Activated CD8-positive, alpha-beta T cell treated with anti-CD3 and anti-CD28 coated beads for 36 hours (primary cell): ENCODE data around the gene TNFSF8. TPM values are rescaled to one million over a fixed set of nuclear protein-coding genes. Genes with fewer than 3 reads are reported as not detected.

ENCODE experiments used
- ATAC-seq: fragments of 200-7000 bp; cut with Tn5 transposase; one replicate; pipeline ENCODE4 v1.10.0; 2021; ENCODE audit warnings: mild to moderate bottlenecking, moderate library complexity
- CTCF ChIA-PET: fragments of 350-600 bp; sonication (Branson Sonifier 250); formaldehyde crosslinking; loops from one replicate; lab custom pipeline; 2021; ENCODE audit warnings: antibody characterized with exemption; lab: Charles Lee
- POLR2A ChIA-PET: fragments of 350-600 bp; sonication (Branson Sonifier 250); formaldehyde crosslinking; loops from one replicate; lab custom pipeline; 2021; ENCODE audit warnings: antibody characterized with exemption; lab: Charles Lee
- DNase-seq: peaks from one replicate; pipeline ENCODE4 v3.0.0-alpha.2; 2020
- H3K27ac Mint-ChIP-seq: one replicate; pipeline ENCODE4 v1.8.0; 2021; ENCODE audit warnings: mild to moderate bottlenecking, mixed read lengths
- H3K27me3 Mint-ChIP-seq: one replicate; pipeline ENCODE4 v1.8.0; 2021; ENCODE audit warnings: mixed read lengths
- H3K36me3 Mint-ChIP-seq: one replicate; pipeline ENCODE4 v1.8.0; 2021; ENCODE audit warnings: low read depth, mixed read lengths
- H3K4me1 Mint-ChIP-seq: one replicate; pipeline ENCODE4 v1.8.0; 2021; ENCODE audit warnings: low read depth, mixed read lengths
- H3K4me3 Mint-ChIP-seq: one replicate; pipeline ENCODE4 v1.8.0; 2021; ENCODE audit warnings: mild to moderate bottlenecking, moderate library complexity, mixed read lengths
- H3K9me3 Mint-ChIP-seq: one replicate; pipeline ENCODE4 v1.8.0; 2021; ENCODE audit warnings: mixed read lengths
- CTCF ChIP-seq: fragments of 200-600 bp; IDR thresholded peaks from one replicate; pipeline ENCODE4 v1.8.0; 2022; ENCODE audit warnings: antibody characterized with exemption, mild to moderate bottlenecking
- intact Hi-C: fragments of 100-400 bp; cut with micrococcal nuclease; formaldehyde crosslinking; loops from one replicate; pipeline ENCODE4 v1.10.0; 2022
- total RNA-seq, 2 experiments: library from RNA; stranded (reverse); gene quantifications; one replicate each; pipeline ENCODE4 v1.2.3, GENCODE V29; 2021

TNFSF8 gene
- total RNA-seq, 2 experiments from 2014 or later: 21.7 to 23.9 TPM

- Mint-ChIP-seq H3K36me3 (peaks cover 69% of the 10 kb centered on the region), H3K27me3 (no peaks in the 10 kb centered on the region), H3K4me3 (peak overlapping the region; percentile 11), H3K27ac (peak overlapping the region; percentile 83), H3K9me3 (no peaks in the 10 kb centered on the region), H3K4me1 (peaks cover 85% of the 10 kb centered on the region)
- POLR2A ChIA-PET: interaction anchor here (0.5 to 4.3 kb wide), 10 partner anchors 10 to 113 kb away, joined by 3 to 39 read pairs (median 3); partner anchors contain the start of gene TNFSF8
- TF ChIP-seq CTCF: no peak
- peak; percentile 43 for DNase-seq
- ATAC-seq: peak; percentile 77
- intact Hi-C loops: no loop called here
- CTCF ChIA-PET: interaction anchor here (1.1 to 4.5 kb wide), 10 partner anchors 9 to 243 kb away, joined by 3 to 27 read pairs (median 7); partner anchors contain the start of gene TEX48
These were observed 10.8 kb downstream of the TNFSF8 start for GRCh38 chr9:114919611-114920010.

- no peak overlapping the region for H3K4me3 Mint-ChIP-seq
- no peaks in the 10 kb centered on the region for H3K9me3 Mint-ChIP-seq
- TF ChIP-seq CTCF: no peak
- H3K27ac Mint-ChIP-seq: no peak overlapping the region
- ChIA-PET POLR2A (interaction anchor here (4.3 kb wide), 1 partner anchor 13 kb away, joined by 39 read pairs; the partner anchor contains the start of gene TNFSF8), CTCF (interaction anchor here (1.5 to 3.7 kb wide), 3 partner anchors 10 to 236 kb away, joined by 4 to 20 read pairs (median 11); partner anchors contain the start of gene TEX48)
- H3K4me1 Mint-ChIP-seq: peaks cover 73% of the 10 kb centered on the region
- intact Hi-C loops: no loop called here
- H3K27me3 Mint-ChIP-seq: no peaks in the 10 kb centered on the region
- peaks cover 72% of the 10 kb centered on the region for H3K36me3 Mint-ChIP-seq
- ATAC-seq: no peak
- DNase-seq: no peak
These were observed 13.9 kb downstream of the TNFSF8 start for GRCh38 chr9:114916481-114916880.

GRCh38 chr9:114914139-114914538, 16.3 kb downstream of the TNFSF8 start:
- intact Hi-C loops: no loop called here
- Mint-ChIP-seq H3K9me3 (no peaks in the 10 kb centered on the region), H3K27me3 (no peaks in the 10 kb centered on the region), H3K27ac (peak overlapping the region; percentile 60), H3K4me3 (no peak overlapping the region), H3K36me3 (peaks cover 79% of the 10 kb centered on the region), H3K4me1 (peaks cover 73% of the 10 kb centered on the region)
- POLR2A ChIA-PET: interaction anchor here (0.8 to 2.1 kb wide), 7 partner anchors 9 to 86 kb away, joined by 4 to 8 read pairs (median 5); no protein-coding TSS in a partner anchor
- CTCF ChIA-PET: interaction anchor here (0.7 to 3.7 kb wide), 12 partner anchors 8 to 261 kb away, joined by 3 to 20 read pairs (median 4); partner anchors contain the start of gene TEX48
- DNase-seq: no peak
- no peak for ATAC-seq
- no peak for TF ChIP-seq CTCF

GRCh38 chr9:114913656-114914055, 16.7 kb downstream of the TNFSF8 start:
- no peaks in the 10 kb centered on the region for H3K9me3 Mint-ChIP-seq
- intact Hi-C loops: no loop called here
- H3K4me3 Mint-ChIP-seq: no peak overlapping the region

More at GRCh38 chr9:114913656-114914055, 16.7 kb downstream of the TNFSF8 start:
- POLR2A ChIA-PET: interaction anchor here (0.7 to 2.1 kb wide), 6 partner anchors 8 to 86 kb away, joined by 3 to 8 read pairs (median 5); no protein-coding TSS in a partner anchor
- H3K27me3 Mint-ChIP-seq: no peaks in the 10 kb centered on the region
- ATAC-seq (no peak), DNase-seq (no peak)
- H3K36me3 Mint-ChIP-seq: peaks cover 81% of the 10 kb centered on the region
- H3K27ac Mint-ChIP-seq: peak overlapping the region; percentile 60
- peaks cover 75% of the 10 kb centered on the region for H3K4me1 Mint-ChIP-seq
- CTCF ChIA-PET: interaction anchor here (0.8 to 3.7 kb wide), 8 partner anchors 8 to 232 kb away, joined by 3 to 20 read pairs (median 4); partner anchors contain the start of gene TEX48
- TF ChIP-seq CTCF: no peak
